Measurements from ENCODE around the gene FAT1.

The FAT1 gene

DNA sequence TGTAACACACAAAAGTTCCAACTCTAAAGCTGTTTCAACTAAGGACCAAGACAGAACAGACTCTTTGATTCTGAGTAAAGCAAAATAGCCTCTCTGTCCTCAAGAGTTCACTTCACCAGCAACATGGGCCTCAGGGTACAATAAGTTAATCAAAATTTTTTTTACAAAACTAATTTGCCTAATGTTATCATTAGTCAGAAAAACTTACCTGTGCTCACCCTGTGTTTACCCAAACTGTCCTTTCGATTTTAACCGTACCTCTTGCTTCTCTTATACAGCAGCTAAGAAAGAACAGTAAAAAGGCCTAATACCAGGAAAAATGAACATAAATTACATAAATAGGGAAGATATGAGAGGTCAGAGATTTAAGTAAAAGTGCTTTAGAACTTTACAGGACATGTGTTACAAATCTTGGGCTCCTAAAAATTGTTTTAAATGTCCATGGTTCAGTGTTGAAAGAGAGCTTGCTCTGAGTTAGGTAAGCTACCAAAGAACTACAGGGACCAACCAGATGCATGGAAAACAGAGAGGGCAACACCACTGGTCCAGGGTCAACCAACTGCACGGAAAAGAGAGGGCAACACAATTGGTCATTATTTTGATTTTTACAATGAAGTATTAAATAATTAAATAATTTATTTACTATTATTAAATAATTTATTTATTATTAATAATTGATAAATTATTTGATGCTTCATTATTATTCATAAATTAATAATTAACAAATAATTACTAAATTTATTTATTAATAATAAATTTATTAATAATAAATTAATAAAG, 73.1 kb downstream of the FAT1 start:
- DNase-seq: no peak

DNA sequence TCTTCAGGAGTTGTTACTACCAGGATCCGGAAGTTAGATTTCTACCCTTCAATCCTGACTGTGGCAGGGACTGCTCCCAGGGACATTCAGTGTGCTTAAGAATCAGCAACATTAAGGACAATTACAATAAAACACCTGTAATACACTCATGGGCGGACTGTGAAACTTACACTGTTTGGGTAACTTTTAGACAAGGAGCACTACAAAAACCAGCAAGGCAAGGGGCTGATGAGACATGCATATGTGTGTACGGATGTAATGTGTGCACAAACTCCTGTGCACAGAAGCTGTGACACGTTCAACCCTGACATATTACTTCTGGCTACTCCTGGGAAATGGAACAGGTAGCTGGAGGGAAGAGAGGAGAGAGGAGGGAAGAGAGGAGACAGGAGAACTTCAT, 75.8 kb downstream of the FAT1 start:
- DNase-seq: no peak

DNA sequence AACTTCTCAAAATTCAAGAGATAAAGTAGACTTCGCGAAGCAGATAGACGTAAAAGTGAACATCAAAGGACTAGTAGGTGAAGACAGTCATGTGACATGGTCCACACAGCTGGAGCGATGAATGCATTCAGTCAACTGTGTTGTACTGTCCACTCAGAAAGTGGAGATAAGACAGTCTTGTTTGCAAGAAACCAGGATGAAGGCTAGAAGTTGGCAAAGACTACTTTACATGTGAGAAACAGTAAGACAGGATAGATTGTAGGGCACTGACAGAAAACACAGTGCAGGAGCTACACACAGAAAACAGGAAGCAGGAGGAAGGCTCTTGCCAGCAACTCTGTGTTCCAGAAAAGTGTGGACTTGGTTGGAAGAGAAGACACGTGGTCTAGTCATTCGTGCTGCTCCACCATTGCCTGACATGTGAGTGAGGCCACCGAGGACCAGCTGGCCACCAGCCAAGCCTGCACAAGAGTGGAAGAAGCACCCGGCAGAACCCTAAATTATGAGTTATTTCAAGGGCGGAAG, 78.9 kb downstream of the FAT1 start:
- no peak for DNase-seq

DNA sequence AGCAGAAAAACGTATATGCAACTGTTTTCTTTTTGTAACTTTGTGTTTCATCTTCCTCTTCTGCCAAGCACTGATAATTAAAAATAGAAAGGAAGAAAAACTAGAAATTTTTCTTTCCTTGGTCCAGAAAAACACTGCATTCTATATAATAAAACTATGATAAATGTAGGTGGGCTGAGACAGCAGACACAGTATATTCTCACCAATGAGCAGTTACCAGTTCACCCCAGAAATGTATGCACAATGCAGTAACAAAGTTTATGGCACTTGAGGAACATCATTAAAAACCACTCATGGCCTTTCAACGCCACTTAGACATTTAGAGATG, 79.4 kb downstream of the FAT1 start:
- DNase-seq: no peak

DNA sequence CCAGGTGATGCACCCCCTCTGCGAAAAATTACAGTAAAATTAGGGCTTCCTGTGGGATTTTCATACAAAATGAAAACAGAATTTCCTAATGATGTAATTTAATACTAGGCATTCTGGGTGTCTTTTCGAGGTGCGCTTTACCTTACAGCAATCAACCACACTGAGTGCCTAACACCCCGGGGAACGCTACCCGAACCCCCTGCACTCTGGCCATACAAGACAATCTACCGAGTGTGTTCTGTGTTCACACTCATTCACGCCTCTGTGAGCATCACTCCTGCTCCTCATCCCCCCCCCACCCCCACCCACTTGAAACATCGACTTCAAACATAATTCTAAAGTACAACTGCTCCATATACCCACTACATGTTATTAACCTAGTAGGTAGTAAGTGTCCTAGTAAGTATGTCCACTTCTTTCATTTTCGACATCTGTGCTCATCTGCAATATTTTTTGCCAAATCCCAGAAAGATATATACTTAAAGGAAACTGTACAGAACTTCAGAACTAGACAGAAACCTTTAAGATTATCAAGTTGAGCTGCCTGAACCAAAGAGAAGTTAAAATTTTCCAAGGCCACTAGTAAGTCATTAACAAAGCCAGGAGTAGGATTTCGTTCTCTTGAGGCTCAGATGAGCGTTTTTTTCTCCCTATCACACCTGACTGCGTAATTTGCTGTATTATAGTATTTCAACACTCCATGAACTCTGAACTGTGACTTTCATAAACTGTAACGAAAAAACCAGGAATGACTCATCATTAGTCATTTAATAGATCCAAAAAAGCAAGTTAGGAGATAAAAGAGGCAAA, 80.0 kb downstream of the FAT1 start:
- DNase-seq: peak; percentile 20

DNA sequence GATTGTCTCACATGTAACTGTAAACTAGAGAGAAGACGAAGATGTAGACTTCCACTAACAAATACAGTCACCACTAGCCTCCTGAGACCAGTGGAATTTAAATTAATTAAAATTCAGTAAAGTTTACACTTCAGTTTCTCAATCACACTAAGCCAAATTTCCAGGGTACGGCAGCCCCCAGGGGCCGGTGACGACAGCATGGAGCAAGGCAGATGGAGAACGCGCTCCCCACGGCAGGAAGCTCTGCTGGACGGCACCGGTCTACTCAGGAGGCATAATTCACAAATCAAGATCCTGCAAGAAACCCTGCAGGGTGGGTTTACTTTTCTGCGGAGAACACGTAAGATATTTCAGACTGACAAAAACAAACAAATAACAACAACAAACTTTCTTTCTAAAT, 80.7 kb downstream of the FAT1 start:
- no peak for DNase-seq

DNA sequence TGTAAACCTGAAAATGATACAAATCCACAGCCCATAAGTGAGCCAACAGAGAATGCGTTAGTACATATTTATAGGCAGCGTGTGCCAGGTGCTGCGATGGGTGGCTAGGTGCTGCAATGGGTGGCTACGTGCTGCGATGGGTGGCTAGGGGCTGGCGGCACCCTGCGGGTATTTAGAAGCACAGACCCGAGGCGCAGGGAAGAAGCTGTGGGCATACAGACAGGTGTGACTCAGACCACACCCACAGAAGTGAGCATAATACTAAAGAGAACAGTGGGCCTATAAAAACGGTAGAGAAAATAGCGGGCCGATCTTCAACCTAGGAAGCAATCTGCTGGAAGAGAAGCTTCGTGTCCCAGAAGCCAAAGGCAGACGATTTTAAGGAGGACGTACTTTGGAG, 81.1 kb downstream of the FAT1 start:
- no peak for DNase-seq

DNA sequence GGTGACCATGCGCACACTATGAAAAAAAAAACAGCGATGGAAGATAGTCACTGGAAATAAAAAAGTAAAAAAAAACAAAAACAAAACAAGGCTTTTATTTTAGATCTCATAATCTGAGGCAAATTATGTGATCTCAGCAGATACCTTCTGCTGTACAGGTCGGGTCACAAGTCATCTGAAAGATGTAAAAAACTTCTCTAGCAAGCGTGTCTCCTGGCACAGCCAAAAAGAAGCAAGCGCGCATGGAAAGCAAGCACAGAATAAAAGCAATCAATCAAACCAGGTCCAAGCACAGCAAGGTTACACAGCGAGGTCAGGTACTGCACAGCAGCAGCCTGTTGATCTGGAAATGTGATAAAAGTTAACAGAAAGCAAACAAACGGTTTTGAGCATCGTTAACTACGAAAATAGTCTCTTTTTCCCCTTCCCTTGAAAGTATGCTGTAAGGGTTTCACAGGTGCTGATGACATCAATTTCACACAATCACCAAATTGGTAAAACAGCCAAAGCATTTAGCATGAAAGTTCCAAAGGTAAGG, 89.0 kb downstream of the FAT1 start:
- DNase-seq: no peak

DNA sequence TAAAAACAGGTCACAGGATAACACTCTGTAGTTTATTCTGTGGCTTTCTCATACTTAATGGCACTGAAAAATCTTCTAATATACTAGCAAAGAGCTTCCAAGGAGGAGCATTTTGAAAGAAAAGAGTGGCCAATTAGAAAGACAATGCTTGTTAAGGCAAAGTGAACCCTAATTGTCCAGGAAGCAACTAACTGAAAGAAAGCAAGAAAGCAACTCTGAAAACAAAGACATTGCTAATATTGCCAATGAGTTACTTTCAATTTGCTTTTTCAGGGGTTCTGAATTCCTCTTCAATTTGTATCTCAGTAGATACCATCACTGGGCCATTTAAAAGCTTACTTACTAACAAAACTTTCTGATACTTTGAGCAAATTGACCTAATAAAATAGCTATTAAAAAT, 89.8 kb downstream of the FAT1 start:
- no peak for DNase-seq

DNA sequence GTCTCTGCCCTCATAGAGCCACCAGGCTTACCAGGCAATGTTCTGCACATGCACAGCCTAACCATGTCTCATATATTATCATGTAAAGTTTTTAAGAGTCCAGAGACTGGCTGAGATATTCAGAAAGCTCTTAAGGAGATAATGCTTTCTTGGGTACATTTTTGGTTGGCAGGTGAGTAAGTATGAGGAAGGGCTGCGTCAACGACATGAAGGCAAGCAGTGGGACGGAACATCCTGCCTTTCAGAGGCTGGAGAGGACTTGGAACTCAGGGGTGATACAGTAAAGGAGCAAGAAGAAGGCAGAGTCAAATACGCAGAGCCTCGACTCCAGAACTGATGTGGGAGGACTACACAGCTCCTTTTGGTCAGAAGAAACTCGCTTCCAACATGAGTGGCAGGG, 93.5 kb downstream of the FAT1 start:
- DNase-seq: no peak

DNA sequence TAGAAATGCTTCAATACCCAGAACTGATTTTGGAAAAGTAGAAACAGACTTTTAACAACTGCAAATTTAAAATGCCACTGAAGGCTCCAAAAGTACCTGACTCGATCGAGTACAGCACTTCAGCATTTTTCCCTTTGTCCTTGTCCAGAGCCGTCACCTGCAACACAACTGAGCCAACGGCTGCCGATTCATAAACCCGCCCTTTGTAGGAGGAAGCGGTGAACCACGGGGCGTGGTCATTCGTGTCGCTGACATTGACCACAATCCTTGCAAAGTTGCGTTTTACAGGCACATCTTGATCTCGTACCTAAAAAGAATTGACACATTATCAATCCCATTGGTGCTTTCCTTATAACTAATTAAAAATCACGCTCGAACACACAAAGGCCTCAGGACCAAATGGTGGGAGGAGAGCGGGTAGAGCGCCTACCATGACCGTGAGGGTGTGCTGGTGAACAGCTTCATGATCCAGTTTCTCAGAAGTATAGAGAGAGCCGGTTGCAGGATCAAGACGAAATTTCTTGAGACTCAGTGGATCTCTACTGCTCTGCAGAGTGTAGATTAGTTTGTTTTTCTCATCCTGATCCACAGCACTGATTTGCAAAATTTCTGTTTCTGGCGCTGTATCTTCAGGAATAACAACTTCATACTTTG, 95.5 kb downstream of the FAT1 start:
- DNase-seq: no peak

DNA sequence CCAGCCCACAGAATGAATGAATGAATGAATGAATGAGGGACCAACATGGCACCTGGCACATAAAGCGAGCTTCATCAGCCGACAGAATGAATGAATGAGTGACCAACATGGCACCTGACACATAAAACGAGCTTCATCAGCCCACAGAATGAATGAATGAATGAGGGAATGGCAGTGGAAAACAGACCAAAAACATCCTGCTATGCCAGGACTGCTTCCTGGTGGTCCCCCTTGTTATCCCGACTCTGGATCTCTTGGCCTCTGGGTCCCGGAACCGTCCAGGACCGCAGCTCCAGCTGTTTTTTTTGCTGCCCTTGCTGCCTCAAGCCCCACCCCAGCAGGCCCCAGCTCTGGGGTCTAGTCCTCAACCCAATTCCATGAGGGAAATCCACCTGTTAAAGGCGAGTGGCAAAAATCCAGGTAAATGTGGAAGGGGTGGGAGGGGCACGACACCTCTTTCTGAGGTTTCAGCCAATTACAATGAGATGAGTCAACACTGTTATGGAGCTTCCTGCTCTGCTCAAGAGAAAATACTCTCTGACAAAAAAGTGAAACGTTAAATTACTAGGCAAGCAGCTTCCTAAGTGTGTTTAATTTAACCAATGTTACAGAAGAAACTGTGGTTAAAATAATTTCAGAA, 96.3 kb downstream of the FAT1 start:
- DNase-seq: peak; percentile 31

DNA sequence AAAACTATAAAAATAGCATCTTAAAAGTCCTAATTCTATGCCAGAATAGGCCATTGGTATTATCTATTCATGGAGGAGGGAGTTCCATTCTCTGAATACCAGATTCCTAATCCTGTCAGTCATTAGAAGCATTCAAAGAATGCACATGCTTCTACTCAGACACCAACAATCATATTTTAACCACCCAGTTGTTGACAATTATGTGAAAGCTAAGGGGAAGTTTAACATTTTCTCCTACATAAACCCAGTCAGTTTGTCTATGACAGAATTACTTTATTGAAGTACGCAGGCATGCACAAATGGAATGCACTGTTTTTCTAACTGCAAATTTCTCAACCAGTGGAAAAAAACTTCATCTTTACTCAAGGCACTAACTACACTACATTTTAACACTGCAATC, 98.7 kb downstream of the FAT1 start:
- peak; percentile 95 for DNase-seq

DNA sequence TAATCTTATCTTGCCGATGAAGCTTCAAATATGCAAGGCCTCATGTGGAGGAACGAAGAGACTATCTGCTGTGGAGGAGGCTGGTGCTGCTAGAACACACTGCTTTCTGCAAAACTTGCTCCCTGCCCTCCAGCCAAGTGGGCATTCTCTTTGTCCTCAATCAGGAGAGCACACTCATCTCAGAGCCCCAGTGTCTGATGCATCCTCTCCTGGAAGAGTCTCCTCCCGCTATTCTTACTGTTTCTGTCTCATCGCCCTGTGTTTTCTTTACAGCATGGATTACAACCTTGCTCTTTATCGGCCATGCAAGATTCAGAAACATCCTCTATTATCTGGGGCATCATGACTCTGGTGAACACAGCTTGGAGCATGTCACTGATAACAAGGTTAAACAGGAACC, 100.1 kb downstream of the FAT1 start:
- DNase-seq: no peak

DNA sequence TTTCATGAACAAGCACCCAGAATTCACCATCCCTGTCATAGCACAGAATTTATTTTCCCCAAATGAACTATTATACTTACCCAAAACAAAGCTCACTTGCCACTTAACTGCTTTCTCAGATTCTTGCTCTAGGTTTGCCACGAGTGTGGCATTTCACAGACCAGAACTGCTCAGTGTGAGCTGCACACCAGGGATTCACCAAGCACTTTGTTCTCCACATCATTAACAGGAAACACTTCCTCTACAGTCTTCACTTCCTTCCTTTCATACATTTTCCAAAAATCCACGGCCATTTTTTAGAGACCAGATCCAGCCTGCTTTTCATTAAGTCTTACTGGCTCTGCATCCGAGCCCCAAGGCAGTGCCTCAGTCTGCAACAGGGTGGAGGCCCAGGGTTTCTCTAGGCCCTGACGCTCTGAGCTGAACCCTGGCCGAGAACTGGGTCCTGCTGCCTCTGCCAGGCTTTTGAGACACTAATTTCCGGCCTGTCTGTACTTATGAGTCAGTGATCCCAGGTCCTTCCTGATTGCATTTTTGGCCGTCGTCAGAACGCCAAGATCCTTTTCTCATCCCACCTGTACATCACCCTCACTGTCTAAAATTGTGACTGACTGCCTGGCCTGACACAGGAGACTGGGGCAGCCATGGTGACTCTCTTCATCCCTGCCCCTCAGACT, 100.7 kb downstream of the FAT1 start:
- DNase-seq: peak; percentile 64

DNA sequence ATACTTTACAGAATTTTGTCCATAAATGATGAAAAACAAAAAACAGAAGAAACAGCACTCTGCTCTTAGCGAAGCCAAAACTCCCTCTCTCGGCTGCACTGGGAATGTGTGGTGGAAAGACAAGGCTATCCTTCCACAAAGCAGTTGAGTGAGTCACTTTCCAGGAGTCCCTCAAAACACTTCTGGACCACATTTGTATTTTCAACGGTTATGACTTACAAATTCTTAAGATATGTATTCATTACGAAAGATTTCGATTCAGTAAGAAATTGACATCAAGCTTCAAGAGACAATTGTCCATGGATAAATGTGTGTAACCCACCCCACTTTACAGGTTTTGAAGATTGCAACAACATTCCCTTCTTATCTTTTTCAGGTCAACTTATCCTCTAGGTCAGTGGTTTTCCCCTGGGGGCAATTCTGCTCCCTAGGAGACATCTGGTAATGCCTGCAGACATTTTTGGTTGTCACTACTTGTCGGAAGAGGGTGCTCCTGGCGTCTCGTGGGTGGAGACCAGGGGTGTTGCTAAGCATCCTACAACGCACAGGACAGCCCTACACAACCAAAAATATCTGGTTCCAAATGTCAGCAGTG, 101.6 kb downstream of the FAT1 start:
- DNase-seq: peak; percentile 93

DNA sequence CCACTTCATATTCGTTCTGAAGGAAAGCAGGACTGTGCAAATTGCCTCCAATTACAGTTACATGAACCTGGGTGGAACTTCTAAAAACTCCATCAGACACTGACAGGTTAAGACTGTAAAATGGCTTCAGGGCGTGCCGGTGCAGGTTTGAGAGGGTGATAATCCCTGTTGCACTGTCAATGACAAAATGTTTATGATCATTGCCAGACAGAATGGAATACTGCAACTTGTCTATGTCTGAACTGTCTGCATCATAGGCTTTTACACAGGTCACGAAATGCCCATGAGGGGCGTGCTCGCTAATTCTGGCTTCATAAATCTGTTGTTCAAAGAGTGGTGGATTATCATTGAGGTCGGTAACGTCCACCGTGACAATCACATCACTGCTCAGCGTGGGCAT, 104.6 kb downstream of the FAT1 start:
- DNase-seq: no peak

DNA sequence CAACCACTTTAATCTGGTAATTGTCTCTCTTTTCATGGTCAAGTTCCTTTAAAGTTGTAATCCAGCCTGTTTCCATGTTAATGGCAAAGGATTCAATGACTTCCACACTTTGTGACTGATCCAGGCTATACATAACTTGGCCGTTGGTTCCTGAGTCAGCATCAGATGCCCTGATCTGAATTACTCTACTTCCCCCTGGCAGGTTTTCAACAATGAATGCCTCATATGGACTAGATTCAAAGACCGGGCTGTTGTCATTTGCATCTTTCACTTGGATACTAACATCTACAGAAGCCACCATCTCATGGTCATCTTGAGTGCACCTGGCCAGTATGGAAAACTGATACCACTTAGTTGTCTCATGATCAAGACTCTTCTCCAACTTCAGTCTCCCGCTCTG, 105.7 kb downstream of the FAT1 start:
- peak; percentile 41 for DNase-seq

DNA sequence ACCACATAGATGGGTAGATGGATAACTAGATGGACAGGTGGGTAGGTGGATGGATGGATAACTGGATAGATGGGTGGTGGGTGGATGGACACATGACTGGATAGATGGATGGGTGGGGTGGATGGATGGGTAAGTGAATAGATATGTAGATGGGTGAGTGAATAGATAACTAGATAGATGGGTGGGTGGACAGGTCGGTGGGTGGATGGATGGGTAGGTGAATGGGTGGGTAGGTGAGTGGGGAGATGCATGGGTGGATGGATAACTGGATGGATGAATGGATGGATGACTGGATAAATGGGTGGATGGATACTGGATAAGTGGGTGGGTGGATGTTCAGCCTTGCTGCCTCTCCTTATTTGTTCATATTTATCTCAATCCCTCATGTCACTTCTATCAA, 116.2 kb downstream of the FAT1 start:
- DNase-seq: no peak

DNA sequence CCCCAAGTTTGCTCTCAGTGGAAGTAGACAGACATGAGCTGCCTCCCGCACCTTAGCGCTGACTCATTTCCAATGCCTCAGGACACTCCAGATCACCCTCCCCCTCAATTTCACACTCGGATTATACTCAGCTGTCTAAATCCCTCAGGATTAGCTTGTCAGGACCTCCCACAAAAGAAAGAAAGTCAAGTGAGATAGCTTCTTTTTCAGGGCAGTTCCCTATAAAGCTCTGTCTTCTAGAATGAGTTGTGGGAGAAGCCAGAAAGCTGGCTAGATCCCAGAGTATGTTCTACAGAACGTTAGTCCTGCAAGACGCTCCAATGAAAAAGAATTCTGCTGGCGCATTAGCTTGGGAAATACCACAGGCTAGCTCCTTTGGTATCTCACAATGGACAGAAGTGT, 117.1 kb downstream of the FAT1 start:
- DNase-seq: peak; percentile 52

DNA sequence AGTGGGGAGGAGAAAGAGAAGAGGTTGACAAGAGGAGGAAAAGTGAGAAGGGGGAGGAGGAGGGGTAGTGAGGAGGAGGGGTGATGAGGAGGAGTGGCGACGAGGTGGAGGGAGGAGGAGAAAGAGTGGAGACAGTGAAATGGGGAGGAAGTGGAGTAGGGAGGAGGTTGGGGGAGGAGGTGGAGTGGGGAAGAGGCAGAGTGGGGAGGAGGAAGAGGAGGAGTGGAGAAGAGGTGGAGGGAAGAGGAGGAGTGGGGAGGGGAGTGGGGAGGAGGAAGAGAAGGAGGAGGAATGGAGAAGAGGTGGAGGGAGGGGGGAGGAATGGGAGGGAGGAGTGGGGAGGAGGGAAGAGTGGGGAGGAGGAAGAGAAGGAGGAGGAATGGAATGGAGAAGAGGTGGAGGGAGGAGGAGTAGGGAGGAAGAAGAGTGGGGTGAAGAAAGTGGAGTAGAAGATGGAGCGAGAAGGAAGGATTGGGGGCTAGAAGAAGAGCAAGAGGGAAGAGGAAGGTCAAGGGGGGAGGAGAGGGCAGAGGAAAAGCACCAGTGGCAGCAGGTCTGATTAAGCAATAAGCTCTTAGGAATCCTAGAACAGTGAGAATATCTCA, 118.3 kb downstream of the FAT1 start:
- DNase-seq: no peak
